ENCODE results near the gene P2RY14. TPM values are rescaled to one million over a fixed set of nuclear protein-coding genes. Genes with fewer than 3 reads are reported as not detected.
A peak's percentile ranks its signal among the peaks of the same experiment; 100 is the strongest.
"Not testable (repeated sequence)": the region's sequence is repeated elsewhere in the genome, so short reads cannot be mapped to it uniquely, and the experiment has no call there.

Gene P2RY14
- total RNA-seq, 1 experiment from 2014 or later, result 0.04 TPM

- no peaks in the 10 kb centered on the region for H3K4me1 ChIP-seq
- no peak for DNase-seq
- H3K36me3 ChIP-seq, result no peaks in the 10 kb centered on the region
- H3K9me3 ChIP-seq (replicated peaks), result no peaks in the 10 kb centered on the region
- H3K4me3 ChIP-seq, result no peak overlapping the region
- H3K27ac ChIP-seq, result no peak overlapping the region
- peaks cover 6% of the 10 kb centered on the region; the same call in 1 of the 2 replicates for H3K27me3 ChIP-seq
Observed at GRCh38 chr3:151175952-151176351, 102.4 kb downstream of the P2RY14 start.

GRCh38 chr3:151174351-151174750 is 104.0 kb downstream of the P2RY14 start:
- Histone ChIP-seq H3K27me3 (peaks cover 6% of the 10 kb centered on the region; the same call in 1 of the 2 replicates), H3K4me3 (no peak overlapping the region), H3K27ac (no peak overlapping the region), H3K36me3 (no peaks in the 10 kb centered on the region), H3K4me1 (no peaks in the 10 kb centered on the region), H3K9me3 (replicated peaks) (no peaks in the 10 kb centered on the region)
- no peak for DNase-seq

- Histone ChIP-seq H3K4me3 (no peak overlapping the region), H3K27ac (no peak overlapping the region), H3K4me1 (no peaks in the 10 kb centered on the region), H3K36me3 (no peaks in the 10 kb centered on the region), H3K27me3 (peaks cover 6% of the 10 kb centered on the region; the same call in 1 of the 2 replicates), H3K9me3 (replicated peaks) (no peaks in the 10 kb centered on the region)
- peak in 1 of 2 experiments; percentile 26 for DNase-seq
Observed at GRCh38 chr3:151171145-151171757, 107.1 kb downstream of the P2RY14 start.

GRCh38 chr3:151169948-151170679 is 108.2 kb downstream of the P2RY14 start:
- DNase-seq; H3K36me3 ChIP-seq; H3K27me3 ChIP-seq; H3K4me3 ChIP-seq; H3K9me3 ChIP-seq (replicated peaks); H3K27ac ChIP-seq; H3K4me1 ChIP-seq: not testable (repeated sequence)

- no peak for DNase-seq
- Histone ChIP-seq H3K27me3 (peaks cover 6% of the 10 kb centered on the region; the same call in 1 of the 2 replicates), H3K27ac (no peak overlapping the region), H3K4me1 (no peaks in the 10 kb centered on the region), H3K36me3 (no peaks in the 10 kb centered on the region), H3K9me3 (replicated peaks) (no peaks in the 10 kb centered on the region), H3K4me3 (no peak overlapping the region)
Observed at GRCh38 chr3:151169262-151169947, 108.9 kb downstream of the P2RY14 start.

- Histone ChIP-seq H3K27ac (no peak overlapping the region), H3K9me3 (replicated peaks) (no peaks in the 10 kb centered on the region), H3K4me1 (no peaks in the 10 kb centered on the region), H3K36me3 (no peaks in the 10 kb centered on the region), H3K4me3 (no peak overlapping the region), H3K27me3 (peaks cover 6% of the 10 kb centered on the region; the same call in 1 of the 2 replicates)
- DNase-seq, result peak; percentile 42 to 64
Observed at GRCh38 chr3:151168269-151169094, 109.9 kb downstream of the P2RY14 start.

GRCh38 chr3:151166161-151166560 is 112.2 kb downstream of the P2RY14 start:
- Histone ChIP-seq H3K4me3 (no peak overlapping the region), H3K36me3 (no peaks in the 10 kb centered on the region), H3K27ac (no peak overlapping the region), H3K9me3 (replicated peaks) (no peaks in the 10 kb centered on the region), H3K27me3 (no peaks in the 10 kb centered on the region), H3K4me1 (no peaks in the 10 kb centered on the region)
- no peak for DNase-seq

GRCh38 chr3:151165226-151165625 is 113.1 kb downstream of the P2RY14 start:
- DNase-seq, result no peak
- Histone ChIP-seq H3K4me3 (no peak overlapping the region), H3K27ac (no peak overlapping the region), H3K27me3 (no peaks in the 10 kb centered on the region; the same call in 1 of the 2 replicates), H3K36me3 (no peaks in the 10 kb centered on the region), H3K4me1 (no peaks in the 10 kb centered on the region), H3K9me3 (replicated peaks) (no peaks in the 10 kb centered on the region)

Other genes with a start within 250 kb of the P2RY14 start
- not detected in 2 replicates for gene MED12L, start 192.9 kb downstream of the P2RY14 start, total RNA-seq (2014; rRNA removed; shearing (Covaris generic))
- gene GPR171, start 75.3 kb downstream of the P2RY14 start, total RNA-seq (2014; rRNA removed; shearing (Covaris generic)), result not detected in 2 replicates
- not detected in 2 replicates for gene GPR87, start 38.3 kb upstream of the P2RY14 start, total RNA-seq (2014; rRNA removed; shearing (Covaris generic))
- gene P2RY13, start 51.0 kb upstream of the P2RY14 start, total RNA-seq (2014; rRNA removed; shearing (Covaris generic)), result not detected in 2 replicates
- gene P2RY12, start 106.2 kb upstream of the P2RY14 start, total RNA-seq (2014; rRNA removed; shearing (Covaris generic)), result not detected in 2 replicates
- not detected in 2 replicates for gene IGSF10, start 182.5 kb upstream of the P2RY14 start, total RNA-seq (2014; rRNA removed; shearing (Covaris generic))